CD14-positive monocyte (primary cell): Measurements from ENCODE around the gene LRRC4C. TPM values are rescaled to one million over a fixed set of nuclear protein-coding genes. Genes with fewer than 3 reads are reported as not detected.

Experiments used
- DNase-seq, 3 donors: peaks; one replicate each; pipeline ENCODE4 v3.0.0-alpha.2; 2011 to 2022
- H2AFZ ChIP-seq: 2 replicates; pipeline ENCODE4 v1.6.0; 2012; ENCODE audit warnings: mild to moderate bottlenecking, low read depth, low read length, inconsistent platforms; ENCODE audit not compliant: insufficient read depth, poor library complexity, severe bottlenecking
- H3K27ac ChIP-seq, 2 donors: 1 replicate in 1 of 2; 2 replicates in 1 of 2; pipeline ENCODE4 v1.5.1; 2012 to 2013; ENCODE audit warnings: low read length in 2 of 2, control low read depth in 1 of 2, inconsistent platforms in 1 of 2, low read depth in 1 of 2, mild to moderate bottlenecking in 1 of 2
- H3K27me3 ChIP-seq, 2 donors: one replicate each; pipeline versions ENCODE4 v1.6.0 to v1.6.1; 2011 to 2013; ENCODE audit warnings: low read length in 2 of 2; ENCODE audit not compliant: control insufficient read depth in 2 of 2, insufficient read depth in 2 of 2
- H3K36me3 ChIP-seq, 2 donors: replicated peaks in 1 of 2; 1 replicate in 1 of 2; 2 replicates in 1 of 2; pipeline versions ENCODE4 v1.5.1 to v1.6.1; 2012 to 2013; ENCODE audit warnings: low read length in 2 of 2, control low read depth in 1 of 2, inconsistent platforms in 1 of 2, mild to moderate bottlenecking in 1 of 2; ENCODE audit not compliant: insufficient read depth in 2 of 2, control insufficient read depth in 1 of 2
- H3K4me1 ChIP-seq, 2 donors: 1 replicate in 1 of 2; 2 replicates in 1 of 2; pipeline versions ENCODE4 v1.5.1 to v1.6.1; 2012 to 2013; ENCODE audit warnings: low read length in 2 of 2, control low read depth in 1 of 2, inconsistent platforms in 1 of 2, mild to moderate bottlenecking in 1 of 2, moderate library complexity in 1 of 2; ENCODE audit not compliant: insufficient read depth in 2 of 2, control insufficient read depth in 1 of 2
- H3K4me2 ChIP-seq: replicated peaks from 2 replicates; pipeline ENCODE3; 2012; ENCODE audit warnings: low read length, moderate library complexity, mild to moderate bottlenecking; ENCODE audit not compliant: poor library complexity, severe bottlenecking; ENCODE audit errors: extremely low read depth
- H3K4me3 ChIP-seq, 3 experiments: fragments of 200-600 bp in 1 of 3; sonication (generic) in 1 of 3; replicated peaks in 1 of 3; 1 replicate in 2 of 3; 2 replicates in 1 of 3; pipeline ENCODE4 v1.5.1; 2011 to 2013; ENCODE audit warnings: low read length in 3 of 3, mild to moderate bottlenecking in 3 of 3, control low read depth in 2 of 3, low read depth in 2 of 3, inconsistent platforms in 1 of 3, moderate library complexity in 1 of 3
- H3K79me2 ChIP-seq: 2 replicates; pipeline ENCODE4 v1.6.0; 2012; ENCODE audit warnings: mild to moderate bottlenecking, control low read depth, inconsistent platforms, low read length, moderate library complexity; ENCODE audit not compliant: insufficient read depth
- H3K9ac ChIP-seq: 2 replicates; pipeline ENCODE4 v1.6.0; 2017; ENCODE audit warnings: low read length, mild to moderate bottlenecking; ENCODE audit not compliant: insufficient read depth, poor library complexity, severe bottlenecking
- H3K9me3 ChIP-seq, 2 donors: replicated peaks in 1 of 2; 1 replicate in 1 of 2; 2 replicates in 1 of 2; pipeline versions ENCODE4 v1.5.1 to v1.6.1; 2012 to 2013; ENCODE audit warnings: low read length in 2 of 2, control low read depth in 1 of 2; ENCODE audit not compliant: control insufficient read depth in 1 of 2, insufficient read depth in 1 of 2
- H4K20me1 ChIP-seq: 2 replicates; pipeline ENCODE4 v1.6.0; 2012; ENCODE audit warnings: mild to moderate bottlenecking, low read length, control low read depth, moderate library complexity; ENCODE audit not compliant: insufficient read depth
- H3K27ac Mint-ChIP-seq, 7 donors: one replicate each; pipeline ENCODE4 v1.8.0; 2020; ENCODE audit warnings: mild to moderate bottlenecking in 7 of 7, mixed read lengths in 7 of 7, moderate library complexity in 6 of 7, inconsistent platforms in 2 of 7
- H3K27me3 Mint-ChIP-seq, 3 donors: one replicate each; pipeline ENCODE4 v1.8.0; 2021 to 2022; ENCODE audit warnings: low read depth in 3 of 3, mild to moderate bottlenecking in 3 of 3, mixed read lengths in 3 of 3, moderate library complexity in 3 of 3, inconsistent platforms in 1 of 3
- H3K36me3 Mint-ChIP-seq, 2 donors: one replicate each; pipeline ENCODE4 v1.8.0; 2020; ENCODE audit warnings: mixed read lengths in 2 of 2, inconsistent platforms in 1 of 2, mild to moderate bottlenecking in 1 of 2
- H3K4me1 Mint-ChIP-seq: one replicate; pipeline ENCODE4 v1.8.0; 2020; ENCODE audit warnings: mild to moderate bottlenecking, mixed read lengths
- H3K4me3 Mint-ChIP-seq, 2 donors: one replicate each; pipeline ENCODE4 v1.8.0; 2020; ENCODE audit warnings: mild to moderate bottlenecking in 2 of 2, mixed read lengths in 2 of 2, moderate library complexity in 1 of 2
- H3K9me3 Mint-ChIP-seq, 7 donors: one replicate each; pipeline ENCODE4 v1.8.0; 2020 to 2022; ENCODE audit warnings: mixed read lengths in 7 of 7, mild to moderate bottlenecking in 6 of 7, moderate library complexity in 6 of 7, inconsistent platforms in 2 of 7
- CTCF ChIP-seq: fragments of 200-600 bp; IDR thresholded peaks from one replicate; pipeline ENCODE4 v1.8.0; 2022; ENCODE audit warnings: antibody characterized with exemption, mild to moderate bottlenecking
- WGBS: methylation state at CpG from one replicate; pipeline ENCODE4 v1.1.5; 2013; ENCODE audit warnings: missing lambda C conversion rate; ENCODE audit not compliant: insufficient coverage; 5-methylcytosine and 5-hydroxymethylcytosine counted together
- intact Hi-C, 2 donors: fragments of 100-400 bp; cut with micrococcal nuclease; formaldehyde crosslinking; loops; one replicate each; pipeline versions ENCODE4 v1.15.0 to v1.15.1; 2023
- polyA plus RNA-seq, 3 donors: library from polyadenylated mRNA; depleted of rRNA in 1 of 3; unstranded in 2 of 3; stranded (reverse) in 1 of 3; fragments of 300-500 nt in 2 of 3; fragments of >200 nt in 1 of 3; fragmentation: Illumina TruSeq in 2 of 3; gene quantifications; 1 replicate in 2 of 3; 2 replicates in 1 of 3; pipeline ENCODE4 v1.2.3, GENCODE V29; 2012 to 2021

LRRC4C gene
- polyA plus RNA-seq, 3 donors = not detected

- Mint-ChIP-seq H3K4me1 (no peaks in the 10 kb centered on the region), H3K36me3 (no peaks in the 10 kb centered on the region), H3K9me3 (peaks cover 0 to 6% (median 0%) of the 10 kb centered on the region in 7 donors), H3K27me3 (no peaks in the 10 kb centered on the region), H3K4me3 (no peak overlapping the region), H3K27ac (no peak overlapping the region)
- Histone ChIP-seq H3K4me3 (no peak overlapping the region), H3K27ac (no peak overlapping the region), H3K9ac (no peak overlapping the region), H3K9me3 (no peaks in the 10 kb centered on the region), H3K27me3 (no peaks in the 10 kb centered on the region), H4K20me1 (no peaks in the 10 kb centered on the region), H3K4me1 (no peaks in the 10 kb centered on the region), H2AFZ (no peak overlapping the region), H3K4me2 (no peak overlapping the region), H3K79me2 (no peaks in the 10 kb centered on the region), H3K36me3 (no peaks in the 10 kb centered on the region)
- intact Hi-C loops = no loop called here
- 100% methylated on average over 1 of the region's 9 CpGs for WGBS
- TF ChIP-seq CTCF = no peak
- no peak for DNase-seq
These were observed 22.4 kb downstream of the LRRC4C start for GRCh38 chr11:41437006-41437490.

DNA sequence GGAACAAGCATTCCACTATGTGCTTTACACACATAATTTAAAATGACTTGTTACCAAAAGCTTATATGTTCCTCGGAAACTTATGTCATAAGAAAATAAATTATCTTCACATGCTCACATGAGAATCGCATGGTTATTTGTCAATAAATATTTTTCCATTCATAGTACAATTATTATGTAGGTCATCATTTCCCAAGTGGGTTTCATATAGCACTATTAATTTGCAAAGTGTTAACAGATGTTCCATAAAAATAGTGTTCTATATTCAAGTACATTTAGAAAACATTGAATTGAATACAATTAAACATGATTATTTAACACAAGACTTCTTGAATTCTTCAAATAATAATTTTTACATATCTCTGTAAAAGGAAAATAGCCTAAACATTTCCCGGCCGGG is 23.9 kb downstream of the LRRC4C start:
- no peak overlapping the region for H3K27ac Mint-ChIP-seq
- no CpG with 5 or more reads among the region's 4 CpGs for WGBS
- Histone ChIP-seq H3K9ac (no peak overlapping the region), H3K4me1 (no peaks in the 10 kb centered on the region), H3K79me2 (no peaks in the 10 kb centered on the region), H3K4me2 (no peak overlapping the region), H2AFZ (no peak overlapping the region), H3K4me3 (no peak overlapping the region), H4K20me1 (no peaks in the 10 kb centered on the region), H3K27me3 (no peaks in the 10 kb centered on the region), H3K9me3 (no peaks in the 10 kb centered on the region), H3K27ac (no peak overlapping the region), H3K36me3 (no peaks in the 10 kb centered on the region)
- no peaks in the 10 kb centered on the region for H3K36me3 Mint-ChIP-seq
- no peak for TF ChIP-seq CTCF
- no peaks in the 10 kb centered on the region for H3K27me3 Mint-ChIP-seq
- H3K4me1 Mint-ChIP-seq = no peaks in the 10 kb centered on the region
- H3K4me3 Mint-ChIP-seq = no peak overlapping the region
- H3K9me3 Mint-ChIP-seq = peaks cover 0 to 4% (median 0%) of the 10 kb centered on the region in 7 donors
- intact Hi-C loops = no loop called here
- DNase-seq = no peak
